NOMO-1 treated with DMSO at 0.1 percent for 48 hours (cell line): Measurements from ENCODE around the gene MTMR3.
"Not testable (repeated sequence)": the region's sequence is repeated elsewhere in the genome, so short reads cannot be mapped to it uniquely, and the experiment has no call there.

Experiments used
- DNase-seq: peaks from one replicate; lab custom pipeline; 2025; ENCODE audit not compliant: unreplicated experiment; lab: John Stamatoyannopoulos, UW

The MTMR3 gene

DNA sequence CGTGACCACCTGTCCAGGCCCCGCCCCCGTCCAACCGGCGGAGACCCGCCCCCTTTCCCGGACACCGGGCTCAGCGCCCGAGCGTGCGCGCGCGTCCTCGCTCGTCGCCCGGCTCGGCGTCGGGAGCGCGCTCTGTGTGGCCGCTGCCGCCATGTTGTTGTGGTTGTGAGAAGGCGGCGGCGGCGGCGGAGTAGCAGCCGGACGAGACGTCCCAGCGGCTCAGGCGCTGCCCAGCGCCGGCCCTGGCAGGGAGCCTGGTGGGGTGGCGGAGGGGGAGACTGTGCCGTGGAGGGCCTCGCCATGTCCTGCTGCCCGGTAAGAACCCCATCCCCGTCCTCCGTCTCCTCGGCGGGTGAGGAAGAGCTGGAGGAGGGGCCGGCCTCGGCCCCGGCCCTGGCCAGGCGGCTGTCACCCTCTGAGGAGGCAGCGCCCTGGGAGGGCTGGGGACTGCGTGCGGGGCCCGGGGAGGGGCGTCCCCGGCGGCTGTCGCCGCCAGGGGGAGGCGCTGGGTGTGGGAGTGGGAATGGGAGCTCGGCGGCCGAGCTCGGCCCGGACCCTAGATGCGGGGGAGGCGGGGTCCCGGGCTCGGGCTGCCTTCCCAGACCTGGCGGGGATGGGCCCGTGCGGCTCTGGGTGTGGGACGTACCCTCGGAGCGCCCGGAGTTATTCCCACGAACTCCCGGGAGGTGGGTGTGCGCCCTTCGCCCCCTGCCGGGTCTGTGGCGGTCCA, at the start of gene MTMR3:
Gene MTMR3 (plus strand): TSS at position 130 of the 730 bp plus-strand sequence. CDS start 87,886 bp downstream, outside the sequence.
- peak; percentile 83 for DNase-seq

DNA sequence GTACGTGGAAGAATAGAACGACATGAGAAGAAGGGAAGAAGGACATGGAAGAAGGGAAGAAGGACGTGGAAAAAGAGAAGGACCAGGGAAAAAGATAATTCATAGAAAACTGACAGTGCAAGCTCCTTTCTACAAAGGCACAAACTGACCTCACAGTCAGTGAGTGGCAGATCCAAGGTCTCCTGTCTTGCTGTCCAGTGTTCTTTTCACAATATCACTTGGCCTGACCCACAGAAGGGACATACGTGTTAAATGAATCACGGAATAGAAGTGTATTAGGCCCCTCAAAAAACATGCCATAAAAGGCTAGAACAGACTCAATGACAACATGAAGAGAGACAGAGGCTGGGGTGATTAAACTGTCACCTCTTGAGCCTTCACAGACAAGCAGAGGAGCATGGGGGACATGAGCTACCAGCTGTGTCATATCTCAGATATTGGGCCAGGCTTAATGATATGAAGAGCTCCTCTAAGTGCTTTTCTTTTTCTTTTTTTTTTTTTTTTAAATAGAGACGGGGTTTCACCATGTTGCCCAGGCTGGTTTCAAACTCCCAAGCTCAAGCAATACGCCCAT, 49.5 kb upstream of the MTMR3 start:
- no peak for DNase-seq

DNA sequence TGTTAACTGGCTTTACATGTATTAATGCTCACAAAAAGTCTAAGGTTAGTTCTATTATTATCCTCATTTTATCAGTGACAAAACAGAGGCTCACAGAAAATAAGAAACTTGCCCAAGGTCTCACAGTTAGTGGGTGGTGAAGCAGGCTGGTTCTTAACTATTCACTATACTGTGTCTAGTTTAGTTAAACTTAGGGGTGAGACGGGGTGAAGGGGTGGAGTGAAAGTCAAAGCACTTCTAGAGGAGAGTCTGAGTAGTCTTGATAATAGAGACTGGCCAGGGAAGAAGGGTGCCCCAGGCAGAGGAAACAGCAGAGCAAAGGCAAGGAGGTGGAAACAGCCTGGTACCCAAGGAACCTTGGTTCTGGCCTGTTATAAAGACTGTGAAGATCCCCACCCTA, 48.9 kb upstream of the MTMR3 start:
- no peak for DNase-seq

DNA sequence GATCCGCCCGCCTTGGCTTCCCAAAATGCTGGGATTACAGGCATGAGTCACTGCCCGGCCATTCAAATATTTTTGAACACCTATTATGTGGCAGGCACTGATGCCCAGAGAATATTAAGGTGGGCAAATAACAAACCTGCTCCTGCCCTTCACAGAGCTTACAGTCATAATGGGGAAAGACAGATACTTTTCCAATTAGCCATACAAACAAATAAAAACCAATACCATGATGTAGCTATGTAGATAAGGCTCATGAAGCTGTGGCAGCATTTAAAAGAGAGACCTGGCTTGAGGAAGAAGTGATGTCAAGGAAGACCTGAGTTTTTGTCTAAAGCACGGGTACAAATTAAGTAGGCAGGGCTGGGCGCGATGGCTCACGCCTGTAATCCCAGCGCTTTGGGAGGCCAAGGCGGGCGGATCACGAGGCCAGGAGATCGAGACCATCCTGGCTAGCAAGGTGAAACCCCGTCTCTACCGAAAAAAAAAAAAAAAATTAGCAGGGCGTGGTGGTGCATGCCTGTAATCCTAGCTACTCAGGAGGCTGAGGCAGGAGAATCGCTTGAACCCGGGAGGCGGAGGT, 46.1 kb upstream of the MTMR3 start:
- DNase-seq: not testable (repeated sequence)

DNA sequence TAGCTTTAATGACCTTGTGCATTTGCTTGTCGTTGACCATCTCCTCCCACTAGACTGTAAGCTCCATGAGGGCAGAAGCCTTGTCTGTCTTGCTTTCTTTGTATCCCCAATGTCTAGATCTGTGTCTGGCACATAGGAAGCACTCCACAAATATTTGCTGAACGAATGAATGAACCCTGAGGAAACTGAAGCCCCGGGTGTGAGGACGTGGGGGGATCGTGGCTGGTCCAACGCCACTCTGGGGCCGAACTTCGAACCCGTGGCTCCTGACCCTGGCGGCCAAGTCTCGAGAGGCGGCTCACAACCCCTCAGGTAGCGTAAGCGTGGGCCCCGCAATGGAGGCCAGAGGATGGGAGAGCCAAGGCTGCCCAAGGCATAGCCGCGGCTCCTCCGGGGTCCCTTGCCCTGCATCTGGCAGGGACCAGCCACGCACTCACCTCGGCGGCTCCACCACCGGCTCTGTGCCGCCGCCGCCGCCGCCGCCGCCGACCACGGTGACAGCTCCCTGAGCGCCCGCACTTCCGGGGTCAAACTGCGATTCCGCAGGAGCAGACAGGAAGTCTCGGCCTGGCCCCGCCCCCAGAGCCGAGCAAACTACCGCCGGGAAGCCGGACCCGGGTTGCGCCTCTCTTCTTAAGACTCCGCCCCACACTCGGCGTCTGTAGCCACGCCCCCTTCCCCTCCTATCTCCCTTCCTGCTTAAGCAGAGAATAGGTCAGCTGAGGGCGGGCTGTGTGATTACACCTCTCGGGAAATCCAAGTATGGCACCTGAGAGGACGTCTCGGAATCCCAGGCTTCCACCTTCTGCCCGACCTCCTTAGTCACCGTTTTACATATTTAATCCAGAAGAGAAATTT, 45.0 kb upstream of the MTMR3 start, which contains the start of gene ASCC2:
Gene ASCC2 (minus strand): TSS at position 534 of the 858 bp plus-strand sequence. CDS start 5,949 bp downstream, outside the sequence.
- peak; percentile 99 for DNase-seq

DNA sequence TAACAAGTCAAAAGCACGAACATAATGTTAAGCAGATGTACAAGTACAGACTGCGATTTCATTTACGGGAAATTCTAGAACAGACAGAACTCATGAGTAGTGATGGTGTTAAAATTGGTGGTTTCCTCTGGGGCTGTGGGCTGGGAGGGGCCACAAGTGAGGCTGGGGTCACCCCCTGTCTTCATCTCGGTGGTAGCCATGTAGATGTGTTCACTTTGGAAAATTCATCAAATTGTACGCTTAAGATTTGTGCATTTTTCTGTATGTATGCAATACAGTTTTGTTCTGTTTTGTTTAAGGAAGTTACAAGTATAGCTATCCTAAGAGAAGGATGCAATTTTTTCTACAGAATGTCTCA, 44.4 kb upstream of the MTMR3 start:
- DNase-seq: no peak

DNA sequence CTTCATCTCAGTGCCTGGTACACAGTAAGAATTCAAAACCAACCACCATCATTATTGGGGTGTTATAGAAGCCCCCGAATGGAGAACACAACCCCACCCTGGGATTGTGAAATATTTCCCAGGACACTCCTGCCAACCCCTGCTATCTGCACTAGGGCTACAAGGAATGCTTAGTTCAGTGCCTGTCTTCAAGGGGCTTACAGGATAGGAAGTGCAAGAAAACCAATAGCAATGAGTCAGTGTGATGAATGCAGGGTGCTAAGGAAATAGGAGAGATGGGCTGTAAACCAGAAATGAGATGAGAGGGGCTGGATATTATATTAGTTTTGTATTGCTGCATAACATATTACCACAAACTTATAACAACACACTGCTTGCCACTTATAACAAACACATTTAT, 43.9 kb upstream of the MTMR3 start:
- DNase-seq: no peak

DNA sequence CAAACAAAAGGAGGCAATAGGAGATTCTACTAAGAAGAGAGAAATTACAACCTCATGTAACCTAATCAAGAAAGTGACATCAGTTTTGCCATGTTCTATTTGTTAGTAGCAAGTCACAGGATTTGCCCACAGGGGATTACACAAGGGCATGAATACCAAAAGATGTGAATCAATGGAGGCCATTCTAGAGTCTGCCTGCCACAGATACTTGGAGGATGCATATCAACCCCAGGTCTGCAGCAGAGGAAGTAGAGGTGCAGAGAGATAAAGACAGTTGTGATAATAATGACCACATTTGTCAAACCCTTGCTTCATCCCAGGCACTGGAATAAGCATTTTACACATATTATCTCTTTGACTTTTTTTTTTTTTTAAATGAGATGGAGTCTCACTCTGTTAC, 42.5 kb upstream of the MTMR3 start:
- DNase-seq: peak; percentile 16

DNA sequence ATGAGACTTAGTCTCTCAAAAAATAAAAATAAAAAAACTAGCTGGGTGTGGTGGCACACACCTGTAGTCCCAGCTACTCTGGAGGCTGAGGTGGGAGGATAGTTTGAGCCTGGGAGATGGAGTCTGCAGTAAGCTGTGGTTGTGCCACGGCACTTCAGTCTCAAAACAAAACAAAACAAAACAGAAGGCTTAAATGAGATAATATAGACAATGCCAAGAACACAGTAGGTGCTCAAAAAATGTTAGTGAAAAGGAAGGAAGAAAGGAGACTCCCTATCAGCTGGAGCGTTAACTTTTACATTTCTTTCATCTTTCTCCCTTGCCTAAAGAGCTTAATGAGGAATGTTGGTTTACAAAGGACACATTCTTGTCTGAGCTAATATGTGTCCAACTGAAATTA, 40.8 kb upstream of the MTMR3 start:
- DNase-seq: no peak

DNA sequence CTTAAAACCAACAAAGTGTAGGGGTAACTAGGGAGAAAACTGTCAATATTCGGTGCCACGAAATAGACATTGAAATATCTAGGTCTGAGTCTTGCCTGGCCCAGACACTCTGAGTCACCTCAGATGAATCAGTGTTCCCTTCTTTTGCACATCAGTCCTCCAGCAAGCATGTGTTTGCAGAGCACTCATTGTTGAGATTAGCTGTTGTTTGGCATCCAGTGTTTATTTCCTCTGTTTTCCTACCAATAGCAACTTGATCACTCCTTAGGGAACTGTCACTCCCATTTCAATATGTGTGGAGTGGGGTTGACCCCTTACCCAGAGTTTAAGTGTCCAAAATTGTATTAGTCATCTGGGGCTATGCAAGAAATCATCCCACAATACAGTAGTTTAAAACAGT, 40.2 kb upstream of the MTMR3 start:
- no peak for DNase-seq

DNA sequence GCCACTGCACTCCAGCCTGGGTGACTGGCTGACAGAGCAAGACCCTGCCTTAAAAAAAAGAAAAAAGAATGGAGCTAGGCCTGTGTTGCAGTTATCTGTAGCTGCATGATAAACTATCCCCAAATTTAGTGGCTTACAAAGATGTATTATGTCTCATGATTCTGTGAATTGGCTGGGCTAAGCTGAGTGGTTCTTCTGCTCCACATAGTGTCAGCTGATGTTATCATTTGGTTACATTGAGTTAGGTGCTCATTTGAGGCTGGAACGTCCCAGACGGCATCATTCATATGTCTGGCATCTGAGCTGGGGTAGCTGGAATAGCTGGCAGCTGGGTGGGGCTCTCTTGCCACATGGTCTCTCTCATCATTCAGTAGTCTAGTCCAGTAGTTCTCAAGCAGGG, 36.7 kb upstream of the MTMR3 start:
- DNase-seq: no peak

DNA sequence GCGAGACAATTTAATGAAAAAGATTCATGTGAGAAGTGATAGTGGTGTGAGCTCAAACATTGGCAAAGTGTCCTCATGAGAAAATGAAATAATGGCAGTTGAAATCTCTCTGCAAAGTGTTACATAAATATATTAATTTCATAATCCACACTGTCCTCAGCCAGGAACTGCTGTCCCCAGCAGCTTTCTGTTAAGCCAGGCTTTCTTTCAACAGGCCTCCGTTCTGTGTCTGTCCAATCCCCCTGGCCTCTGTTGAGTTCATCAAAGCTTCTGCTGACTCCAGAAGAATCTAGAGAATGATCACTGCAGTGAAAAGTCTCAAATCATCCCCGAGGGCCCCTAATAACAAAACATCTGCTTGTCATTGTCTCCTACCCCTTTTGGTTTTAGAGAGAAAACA, 34.9 kb upstream of the MTMR3 start:
- DNase-seq: no peak

DNA sequence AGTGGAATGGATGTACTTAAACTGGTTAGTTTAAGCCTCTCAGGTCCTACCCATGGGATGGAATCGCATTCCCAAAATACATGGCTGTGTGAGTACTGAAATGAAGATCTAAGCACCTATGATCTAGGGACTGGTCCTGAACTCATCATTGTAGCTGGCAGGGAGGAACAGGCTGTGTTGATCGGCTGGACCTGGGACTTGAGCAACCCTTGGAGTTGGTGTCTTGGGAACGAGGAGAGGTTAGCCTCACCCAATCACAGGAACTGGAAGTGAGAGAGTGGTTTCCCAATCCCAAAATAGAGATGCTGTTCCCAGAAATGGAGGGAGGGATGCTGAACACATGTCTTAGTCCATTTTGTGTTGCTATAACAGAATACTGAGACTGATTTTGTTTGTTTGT, 28.5 kb upstream of the MTMR3 start:
- DNase-seq: no peak

DNA sequence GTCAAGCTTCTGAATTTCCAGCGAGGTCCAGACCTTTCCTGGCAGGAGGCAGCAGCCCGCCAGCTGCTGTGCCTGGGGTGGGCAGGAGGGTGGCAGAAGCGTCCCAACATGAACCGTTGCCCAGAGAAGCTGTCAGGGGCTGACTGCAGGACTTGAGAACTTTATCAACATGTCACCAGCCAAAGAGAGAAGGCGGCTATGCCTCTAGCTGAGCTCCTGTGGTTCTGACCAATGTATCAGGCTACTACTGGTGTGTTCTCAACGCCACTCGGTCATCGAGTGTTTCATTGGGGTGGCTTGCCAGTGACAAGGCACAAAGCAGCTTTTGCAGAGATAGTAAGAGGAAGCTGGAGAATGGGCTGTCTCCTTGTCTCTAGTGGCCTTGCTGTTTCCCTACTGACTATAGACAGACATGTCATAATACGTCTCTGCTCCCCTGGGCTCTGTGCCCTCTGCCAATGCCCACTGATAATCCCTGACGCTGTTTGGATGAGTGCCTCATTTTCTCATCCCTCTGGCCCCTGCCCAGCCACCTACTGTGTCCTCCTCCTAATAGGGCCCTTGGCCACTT, 27.3 kb upstream of the MTMR3 start:
- no peak for DNase-seq

DNA sequence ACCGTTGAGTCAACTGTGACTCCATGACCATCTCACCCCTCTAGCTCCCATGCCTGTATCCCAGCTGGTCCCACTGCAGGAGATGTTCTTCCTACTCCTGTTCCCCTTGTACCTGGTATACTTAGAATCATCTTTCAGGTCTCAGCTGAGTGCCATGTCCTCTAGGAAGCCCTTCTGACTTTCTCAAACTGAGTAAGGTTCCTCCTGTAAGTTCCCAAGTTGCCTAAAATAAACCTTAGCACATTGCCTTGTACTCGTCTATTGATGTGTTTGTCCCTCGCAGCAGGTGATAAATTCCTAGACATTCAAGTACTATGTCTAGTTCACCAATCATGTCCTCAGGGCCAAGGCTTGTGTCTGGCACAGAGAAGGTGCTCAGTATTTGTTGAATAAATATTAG, 26.5 kb upstream of the MTMR3 start:
- no peak for DNase-seq

DNA sequence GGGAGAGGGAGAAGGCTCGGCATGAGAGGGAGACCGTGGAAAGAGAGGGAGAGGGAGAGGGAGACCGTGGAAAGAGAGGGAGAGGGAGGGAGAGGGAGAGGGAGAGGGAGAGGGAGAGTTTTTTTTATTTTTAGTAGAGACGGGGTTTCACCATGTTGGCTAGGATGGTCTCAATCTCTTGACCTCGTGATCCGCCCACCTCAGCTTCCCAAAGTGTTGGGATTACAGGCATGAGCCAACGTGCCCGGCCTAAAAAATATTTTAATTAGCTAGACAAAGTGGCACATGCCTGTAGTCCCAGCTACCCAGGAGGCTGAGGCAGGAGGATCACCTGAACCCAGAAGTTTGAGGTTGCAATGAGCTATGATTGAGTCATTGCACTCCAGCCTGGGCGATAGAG, 23.9 kb upstream of the MTMR3 start:
- not testable (repeated sequence) for DNase-seq

DNA sequence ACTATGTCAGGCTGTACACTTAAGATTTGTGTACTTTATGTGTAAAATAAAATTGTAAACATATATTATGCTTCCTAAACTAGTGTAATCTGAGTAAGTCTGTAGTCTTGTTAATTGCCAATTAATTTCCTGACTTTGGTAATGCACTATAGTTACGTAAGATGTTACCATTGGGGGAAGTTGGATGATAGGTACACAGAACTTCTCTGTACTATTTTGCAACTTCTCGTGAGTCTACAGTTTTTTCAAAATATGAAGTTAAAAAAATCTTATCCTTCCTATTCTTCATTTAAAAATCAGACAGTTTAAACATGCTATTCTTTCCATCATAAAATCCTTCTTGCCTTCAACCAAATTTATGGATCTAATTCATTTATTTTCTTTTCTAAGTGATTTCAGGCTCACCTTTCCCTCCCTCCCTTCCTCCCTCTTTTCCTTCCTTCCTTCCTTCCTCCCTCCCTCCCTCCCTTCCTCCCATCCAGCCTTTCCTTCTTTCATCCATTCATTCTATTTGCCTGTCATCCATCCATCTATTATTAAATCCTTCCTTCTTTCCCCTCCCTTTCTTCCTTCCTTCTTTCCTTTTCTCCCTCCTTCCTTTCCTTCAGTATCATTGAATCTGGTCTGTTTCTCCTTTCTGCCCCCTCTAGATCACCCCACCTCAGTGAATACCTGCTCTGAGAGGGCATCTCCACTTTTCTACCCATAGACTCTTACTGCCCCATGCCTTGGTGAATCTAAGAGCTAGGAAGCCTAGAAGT, 22.8 kb upstream of the MTMR3 start:
- DNase-seq: peak; percentile 87

DNA sequence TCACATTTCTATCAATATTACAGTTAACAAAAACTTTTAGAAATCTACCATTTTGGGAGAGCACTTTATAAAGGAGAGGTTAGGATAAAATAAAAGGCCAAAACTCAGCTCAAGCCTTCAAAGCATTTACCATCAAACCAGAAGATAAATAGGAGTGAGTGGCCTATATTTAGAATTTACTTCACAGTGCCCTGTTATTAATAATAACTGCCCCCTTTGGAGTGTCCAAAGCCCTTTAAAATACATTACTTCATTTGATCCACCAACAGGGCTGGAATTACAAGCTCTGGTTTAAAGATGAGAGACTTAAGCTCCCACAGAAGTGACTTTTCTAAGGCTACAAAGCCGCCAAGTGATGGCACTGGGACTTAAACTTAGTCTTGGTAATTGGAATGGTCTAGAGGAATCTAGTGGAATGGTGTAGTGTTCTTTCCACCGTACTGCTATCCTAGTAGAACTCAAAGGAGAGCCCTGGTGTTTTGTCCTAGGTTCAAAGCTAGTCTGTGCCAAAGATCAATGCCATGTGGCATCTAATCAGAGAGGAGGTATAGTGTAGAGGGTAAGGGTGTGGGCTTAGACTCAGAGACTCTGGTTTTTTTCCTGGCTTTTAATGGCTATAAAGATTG, 21.2 kb upstream of the MTMR3 start:
- DNase-seq: no peak

DNA sequence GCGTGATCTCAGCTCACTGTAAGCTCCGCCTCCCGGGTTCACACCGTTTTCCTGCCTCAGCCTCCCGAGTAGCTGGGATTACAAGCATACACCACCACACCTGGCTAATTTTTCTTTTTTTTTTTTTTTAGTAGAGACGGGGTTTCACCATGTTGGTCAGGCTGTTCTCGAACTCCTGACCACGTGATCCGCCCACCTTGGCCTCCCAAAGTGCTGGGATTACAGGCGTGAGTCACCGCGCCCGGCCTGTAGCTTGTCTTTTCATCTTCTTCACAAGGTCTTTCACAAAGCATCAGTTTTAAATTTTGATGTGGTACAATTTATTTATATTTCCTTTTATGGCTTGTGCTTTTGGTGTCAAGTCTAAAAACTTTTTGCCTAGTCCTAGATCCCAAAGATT, 17.4 kb upstream of the MTMR3 start:
- not testable (repeated sequence) for DNase-seq

DNA sequence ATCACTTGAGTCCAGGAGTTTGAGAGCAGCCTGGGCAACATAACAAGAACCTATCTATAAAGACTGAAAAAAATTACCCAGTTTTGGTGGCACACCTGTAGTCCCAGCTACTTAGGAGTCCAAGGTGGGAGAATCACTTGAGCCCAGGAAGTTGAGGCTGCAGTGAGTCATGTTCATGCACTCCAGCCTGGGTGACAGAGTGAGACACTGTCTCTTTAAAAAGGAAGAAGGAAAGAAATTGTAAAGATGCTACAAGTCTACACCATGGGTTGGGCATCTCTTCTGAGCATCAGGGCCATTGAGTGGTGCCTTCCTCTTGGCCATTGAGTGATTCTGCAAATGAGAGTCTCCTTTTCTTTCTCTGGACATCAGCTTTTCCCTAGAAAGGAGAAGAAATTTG, 15.7 kb upstream of the MTMR3 start:
- DNase-seq: no peak
